22Rv1 (cell line): ENCODE measurements around the gene ATP10A.

Source experiments
- H3K27ac ChIP-seq: fragments of 450-650 bp; 2 replicates; pipeline ENCODE4 v1.5.1; 2017
- CTCF ChIP-seq: fragments of 450-650 bp; IDR thresholded peaks from 2 replicates; pipeline ENCODE4 v1.5.1; 2017; ENCODE audit warnings: mild to moderate bottlenecking
- ZFX ChIP-seq: fragments of 450-650 bp; IDR thresholded peaks from 2 replicates; pipeline ENCODE4 v1.6.1; 2017; ENCODE audit warnings: antibody characterized with exemption, borderline replicate concordance

Gene ATP10A

GRCh38 chr15:25871403-25871802, 8.3 kb upstream of the ATP10A start:
- no peak overlapping the region for H3K27ac ChIP-seq
- TF ChIP-seq ZFX, result no peak
- TF ChIP-seq CTCF, result no peak

- no peak overlapping the region for H3K27ac ChIP-seq
- TF ChIP-seq ZFX (no peak), CTCF (no peak)
These were observed 7.8 kb upstream of the ATP10A start for GRCh38 chr15:25870938-25871337.

GRCh38 chr15:25869701-25870100, 6.6 kb upstream of the ATP10A start:
- TF ChIP-seq ZFX (no peak), CTCF (no peak)
- no peak overlapping the region for H3K27ac ChIP-seq

- TF ChIP-seq CTCF, result no peak
- no peak for TF ChIP-seq ZFX
- no peak overlapping the region for H3K27ac ChIP-seq
These were observed 3.7 kb upstream of the ATP10A start for GRCh38 chr15:25866874-25867273.

- no peak for TF ChIP-seq ZFX
- no peak for TF ChIP-seq CTCF
- H3K27ac ChIP-seq, result no peak overlapping the region
These were observed 3.1 kb upstream of the ATP10A start for GRCh38 chr15:25866251-25866650.

- TF ChIP-seq CTCF (no peak), ZFX (no peak)
These were observed 1.8 kb upstream of the ATP10A start for GRCh38 chr15:25864966-25865365.

GRCh38 chr15:25863968-25864580, 947 bp upstream of the ATP10A start:
- no peak overlapping the region for H3K27ac ChIP-seq
- no peak for TF ChIP-seq CTCF
- no peak for TF ChIP-seq ZFX

More at GRCh38 chr15:25864966-25865365, 1.8 kb upstream of the ATP10A start:
- H3K27ac ChIP-seq, result no peak overlapping the region
